A549 (cell line): ENCODE results near the gene MARK3.

ENCODE experiments used
- CHD4 ChIP-seq: fragments of 200-600 bp; sonication (generic); IDR thresholded peaks from 2 replicates; pipeline ENCODE4 v1.6.1; 2016; ENCODE audit warnings: antibody characterized with exemption, mild to moderate bottlenecking, borderline replicate concordance
- EP300 ChIP-seq, 2 experiments: fragments of >200 bp; sonication (Bioruptor Twin); formaldehyde crosslinking; IDR thresholded peaks; 2 replicates in 1 of 2; 3 replicates in 1 of 2; pipeline ENCODE4 v1.6.1; 2016 to 2017
- POLR2A ChIP-seq: IDR thresholded peaks from 2 replicates; pipeline ENCODE4 v1.6.1; 2012; ENCODE audit warnings: mild to moderate bottlenecking, low read length
- RAD21 ChIP-seq, 2 experiments: fragments of >200 bp in 1 of 2; sonication (Bioruptor Twin) in 1 of 2; formaldehyde crosslinking in 1 of 2; IDR thresholded peaks in 1 of 2; conservative IDR thresholded peaks in 1 of 2; 2 replicates in 1 of 2; 3 replicates in 1 of 2; pipeline ENCODE4 v1.6.1; 2012 to 2018; ENCODE audit warnings: inconsistent platforms in 1 of 2

DNA sequence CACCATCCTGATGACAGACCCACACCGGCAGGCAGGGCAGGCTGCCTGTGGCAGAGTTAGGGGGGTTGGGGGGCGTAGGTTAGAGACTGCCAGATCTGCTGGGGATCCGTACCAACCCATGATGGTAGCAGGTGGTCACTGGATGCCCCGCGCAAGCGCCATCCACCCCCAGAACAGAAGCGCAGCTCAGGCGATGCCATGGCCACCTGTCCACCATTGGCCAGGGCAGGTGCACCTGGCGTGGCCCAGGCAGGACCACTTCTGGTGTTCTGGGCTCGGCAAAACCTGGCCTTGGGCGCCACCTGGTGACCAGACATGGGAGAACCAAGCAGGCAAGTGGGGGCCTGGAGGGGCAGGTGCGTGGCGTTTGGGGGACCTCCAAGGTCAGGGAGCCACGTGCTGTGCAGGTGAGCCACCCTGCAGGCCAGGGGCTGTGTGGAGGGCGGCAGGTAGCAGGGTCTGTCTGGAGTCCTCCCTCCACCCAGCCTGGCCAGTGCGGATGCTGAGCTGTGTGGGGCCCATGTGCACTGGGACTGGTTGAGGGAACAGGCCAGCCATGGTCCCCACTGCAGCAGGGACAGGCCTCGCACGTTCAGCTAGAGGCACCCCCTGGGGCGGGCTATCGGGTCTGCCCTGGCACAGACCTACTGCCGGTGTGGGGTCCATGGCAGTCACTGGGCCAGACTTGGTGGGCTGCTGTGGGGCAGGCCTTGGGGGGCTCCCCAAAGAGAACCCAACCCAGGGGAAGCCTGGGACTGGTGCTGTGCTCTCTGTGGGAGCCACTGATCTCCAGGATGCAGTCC lies 161.6 kb downstream of the MARK3 start:
- no peak for TF ChIP-seq POLR2A
- no peak for TF ChIP-seq CHD4
- no peak for TF ChIP-seq EP300 (IDR thresholded peaks at IDR 0.05)
- TF ChIP-seq RAD21 (conservative IDR thresholded peaks at IDR 0.05 in 1 of 2, IDR thresholded peaks at IDR 0.05 in 1 of 2): peak; percentile 96 to 97
